Activated CD8-positive, alpha-beta memory T cell treated with anti-CD3 and anti-CD28 coated beads, Interleukin-2, amount 50 U/mL, for 1 hour (primary cell): ENCODE measurements around the gene MICAL3.
"Not testable (repeated sequence)": the region's sequence is repeated elsewhere in the genome, so short reads cannot be mapped to it uniquely, and the experiment has no call there.

Source experiments
- DNase-seq: peaks from one replicate; pipeline ENCODE4 v3.0.0-alpha.2; 2020; ENCODE audit errors: extremely low read depth

Gene MICAL3

DNA sequence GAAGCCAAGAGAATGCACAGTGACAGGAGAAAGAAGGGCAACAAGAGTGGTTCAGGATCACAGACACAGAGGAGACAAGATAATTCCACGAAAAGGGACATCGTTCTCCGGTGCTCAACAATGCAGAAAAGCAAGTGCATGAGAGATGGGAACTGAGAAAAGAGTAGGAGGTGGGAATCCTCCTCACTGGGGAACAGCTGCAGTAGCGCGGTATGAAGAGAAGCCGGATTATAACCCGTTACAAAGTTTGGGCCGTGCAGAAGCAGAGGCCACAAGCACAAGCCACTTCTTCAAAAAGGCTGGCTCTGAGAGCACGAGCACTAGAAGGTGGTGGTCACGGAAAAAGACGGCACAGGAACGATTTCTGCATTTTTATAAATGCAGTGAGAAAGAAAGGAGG lies 135.9 kb downstream of the MICAL3 start:
- no peak for DNase-seq

GRCh38 chr22:17884893-17885292 lies 139.5 kb downstream of the MICAL3 start:
- no peak for DNase-seq

- no peak for DNase-seq
Measured at GRCh38 chr22:17884084-17884483, 140.3 kb downstream of the MICAL3 start.

- no peak for DNase-seq
Measured at GRCh38 chr22:17883356-17883755, 141.0 kb downstream of the MICAL3 start.

GRCh38 chr22:17882727-17883126 lies 141.6 kb downstream of the MICAL3 start:
- DNase-seq: no peak

GRCh38 chr22:17882162-17882561 lies 142.2 kb downstream of the MICAL3 start:
- DNase-seq: no peak

- DNase-seq: no peak
Measured at GRCh38 chr22:17881366-17881765, 143.0 kb downstream of the MICAL3 start.

DNA sequence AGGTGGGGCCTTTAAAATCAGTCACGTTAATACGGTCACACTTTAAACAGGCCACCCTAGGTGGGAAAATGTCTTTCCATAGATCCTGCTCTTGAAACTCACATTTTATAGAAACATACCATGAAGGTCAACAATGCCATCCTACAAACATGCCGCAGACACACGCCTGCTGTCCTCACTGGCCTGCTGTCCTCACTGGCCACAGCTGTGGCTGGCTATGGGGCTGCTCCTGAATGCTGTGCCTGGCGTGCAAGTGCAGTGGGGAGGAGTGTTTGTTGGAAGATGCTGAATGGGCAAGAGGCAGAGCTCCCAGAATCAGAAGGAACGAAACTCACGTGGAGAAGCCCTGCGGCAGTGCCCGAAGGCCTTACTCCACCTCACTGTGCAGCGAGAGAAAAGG lies 143.9 kb downstream of the MICAL3 start:
- DNase-seq: no peak

- DNase-seq: no peak
Measured at GRCh38 chr22:17880020-17880419, 144.3 kb downstream of the MICAL3 start.

- DNase-seq: no peak
Measured at GRCh38 chr22:17878941-17879340, 145.4 kb downstream of the MICAL3 start.

DNA sequence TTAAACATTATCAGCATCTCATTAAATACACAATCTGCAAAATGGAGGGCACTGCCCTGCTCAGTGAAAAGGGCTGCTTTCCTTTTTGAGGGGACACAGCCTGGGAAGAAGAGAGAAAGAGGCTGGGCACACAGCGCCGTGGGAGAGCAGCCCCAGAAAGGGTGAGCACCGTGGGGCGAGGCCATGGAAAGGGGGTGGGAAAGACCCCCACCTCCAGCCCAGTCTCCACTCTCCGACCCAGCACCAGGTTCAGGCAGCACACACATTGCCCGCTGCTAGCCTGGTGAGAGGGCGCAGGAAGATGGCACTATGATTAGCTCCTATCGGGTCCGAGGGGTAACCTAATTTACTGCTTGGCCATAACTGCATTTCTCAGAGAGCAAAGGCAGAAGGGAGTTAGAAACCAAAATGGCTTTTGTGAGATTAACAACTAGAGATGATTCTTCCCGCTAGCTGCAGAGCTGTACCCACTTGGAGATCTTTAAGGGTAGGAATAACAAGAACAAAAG lies 146.1 kb downstream of the MICAL3 start:
- DNase-seq: no peak

DNA sequence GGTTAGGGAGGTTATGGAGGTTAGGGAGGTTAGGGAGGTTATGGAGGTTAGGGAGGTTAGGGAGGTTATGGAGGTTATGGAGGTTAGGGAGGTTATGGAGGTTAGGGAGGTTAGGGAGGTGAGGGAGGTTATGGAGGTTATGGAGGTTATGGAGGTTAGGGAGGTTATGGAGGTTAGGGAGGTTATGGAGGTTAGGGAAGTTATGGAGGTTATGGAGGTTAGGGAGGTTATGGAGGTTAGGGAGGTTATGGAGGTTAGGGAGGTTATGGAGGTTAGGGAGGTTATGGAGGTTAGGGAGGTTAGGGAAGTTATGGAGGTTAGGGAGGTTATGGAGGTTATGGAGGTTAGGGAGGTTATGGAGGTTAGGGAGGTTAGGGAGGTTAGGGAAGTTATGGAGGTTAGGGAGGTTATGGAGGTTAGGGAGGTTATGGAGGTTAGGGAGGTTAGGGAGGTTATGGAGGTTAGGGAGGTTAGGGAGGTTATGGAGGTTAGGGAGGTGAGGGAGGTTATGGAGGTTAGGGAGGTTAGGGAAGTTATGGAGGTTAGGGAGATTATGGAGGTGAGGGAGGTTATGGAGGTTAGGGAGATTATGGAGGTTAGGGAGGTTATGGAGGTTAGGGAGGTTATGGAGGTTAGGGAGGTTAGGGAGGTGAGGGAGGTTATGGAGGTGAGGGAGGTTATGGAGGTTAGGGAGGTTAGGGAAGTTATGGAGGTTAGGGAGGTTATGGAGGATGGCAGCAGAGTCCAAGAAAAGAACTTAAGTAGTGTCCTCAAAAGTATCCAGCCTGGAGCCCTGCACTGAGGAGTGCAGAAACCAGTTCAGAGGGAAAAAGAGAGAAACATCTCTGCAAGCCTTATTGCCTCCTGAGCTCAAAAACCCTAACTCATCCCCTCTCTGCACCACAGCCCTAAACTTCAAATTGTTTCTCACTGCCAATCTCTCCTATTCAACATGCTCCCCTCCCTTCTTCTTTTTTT lies 147.2 kb downstream of the MICAL3 start:
- DNase-seq: not testable (repeated sequence)

DNA sequence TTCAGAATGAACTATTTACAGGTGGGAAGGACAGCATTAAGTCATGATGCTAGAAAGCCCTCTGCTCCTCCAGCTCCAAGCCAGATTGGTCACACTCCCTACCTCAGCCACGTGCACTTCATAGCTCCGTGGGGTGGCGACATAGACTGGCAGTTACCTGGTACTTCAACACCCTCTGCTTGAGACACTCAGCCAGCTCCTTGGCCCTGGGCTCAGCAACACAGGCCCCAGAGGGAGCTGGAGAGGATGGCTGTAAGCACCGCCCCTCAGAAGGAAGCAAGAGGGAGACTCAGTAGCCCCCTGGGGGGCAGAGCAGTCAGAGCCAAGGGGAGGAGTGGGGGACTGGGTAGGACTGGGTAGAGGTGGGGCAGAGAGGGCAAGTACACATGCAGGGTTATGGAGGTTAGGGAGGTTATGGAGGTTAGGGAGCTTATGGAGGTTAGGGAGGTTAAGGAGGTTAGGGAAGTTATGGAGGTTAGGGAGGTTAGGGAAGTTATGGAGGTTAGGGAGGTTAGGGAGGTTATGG lies 148.0 kb downstream of the MICAL3 start:
- no peak for DNase-seq

DNA sequence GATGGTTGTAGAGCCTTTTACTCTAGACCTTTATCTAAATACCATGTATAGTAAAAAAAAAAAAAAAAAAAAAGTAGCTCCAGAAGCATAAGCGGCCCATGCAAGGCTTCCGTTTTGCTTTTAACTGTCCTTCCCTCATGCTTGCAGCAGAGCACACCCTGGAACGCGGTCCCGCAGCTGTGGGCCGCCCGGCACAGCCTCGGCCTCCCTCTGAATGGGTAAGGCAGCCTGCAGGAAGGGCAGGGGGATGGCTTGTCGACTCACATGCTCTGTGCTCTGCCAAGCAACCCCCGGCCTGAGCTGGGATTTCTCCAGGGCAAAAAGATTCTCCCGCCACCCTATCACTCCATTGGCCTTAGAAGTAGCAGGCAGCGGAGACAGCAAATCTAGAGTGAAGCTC lies 148.7 kb downstream of the MICAL3 start:
- no peak for DNase-seq

- no peak for DNase-seq
Measured at GRCh38 chr22:17875156-17875555, 149.2 kb downstream of the MICAL3 start.

DNA sequence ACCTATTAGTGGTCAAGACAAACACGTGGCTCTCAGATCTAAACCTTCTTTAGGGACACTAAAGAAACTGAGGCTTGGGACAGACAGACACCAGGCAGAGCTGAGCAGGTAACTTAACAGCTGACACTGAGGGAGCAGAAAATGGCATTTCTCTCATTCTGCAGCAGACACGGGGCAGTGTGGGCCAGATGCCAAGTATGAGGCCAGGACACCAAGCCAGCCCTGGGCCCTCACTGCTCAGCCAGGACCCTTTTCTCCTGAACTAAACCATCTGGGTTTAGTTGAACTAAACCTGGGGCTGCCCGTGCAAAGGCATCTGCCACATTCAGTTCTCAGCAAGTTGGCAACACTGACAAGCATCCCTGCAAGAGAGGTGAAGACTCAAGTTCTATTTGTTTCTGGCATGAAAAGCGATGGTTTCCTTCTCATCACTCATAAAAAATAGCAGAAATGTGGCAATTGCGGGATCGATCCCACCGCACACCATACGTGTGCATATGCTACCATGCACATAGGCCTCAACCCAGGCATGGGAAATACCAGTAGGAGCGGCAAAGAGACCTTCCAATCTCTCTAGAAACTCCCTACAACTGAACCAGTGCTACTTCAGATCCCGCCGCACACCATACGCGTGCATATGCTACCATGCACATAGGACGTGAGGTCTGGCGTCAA lies 150.0 kb downstream of the MICAL3 start:
- no peak for DNase-seq

GRCh38 chr22:17873804-17874203 lies 150.6 kb downstream of the MICAL3 start:
- no peak for DNase-seq

- DNase-seq: no peak
Measured at GRCh38 chr22:17873116-17873515, 151.2 kb downstream of the MICAL3 start.

GRCh38 chr22:17872471-17872870 lies 151.9 kb downstream of the MICAL3 start:
- DNase-seq: no peak

GRCh38 chr22:17871726-17872458 lies 152.5 kb downstream of the MICAL3 start:
- no peak for DNase-seq

DNA sequence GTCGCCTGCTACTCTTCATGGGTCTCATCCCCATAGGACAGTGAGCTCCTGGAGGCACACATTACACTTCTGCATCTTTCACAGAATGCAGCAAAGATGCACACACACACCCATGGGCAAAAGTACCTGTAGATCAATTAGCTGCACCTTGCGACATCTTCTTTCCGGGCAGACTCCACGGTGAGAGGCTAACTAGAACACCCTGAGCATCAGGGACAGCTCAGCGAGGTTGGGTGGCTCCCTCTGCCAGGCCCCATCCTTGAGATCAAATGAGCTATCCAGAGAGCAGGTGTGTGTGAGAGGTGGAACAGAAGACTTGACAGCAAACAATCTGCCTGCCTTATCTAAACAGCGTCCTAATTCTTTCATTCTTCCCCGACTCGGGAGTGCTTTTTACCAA lies 154.0 kb downstream of the MICAL3 start:
- no peak for DNase-seq
